ENCODE data around the gene SNX7.

The SNX7 gene

DNA sequence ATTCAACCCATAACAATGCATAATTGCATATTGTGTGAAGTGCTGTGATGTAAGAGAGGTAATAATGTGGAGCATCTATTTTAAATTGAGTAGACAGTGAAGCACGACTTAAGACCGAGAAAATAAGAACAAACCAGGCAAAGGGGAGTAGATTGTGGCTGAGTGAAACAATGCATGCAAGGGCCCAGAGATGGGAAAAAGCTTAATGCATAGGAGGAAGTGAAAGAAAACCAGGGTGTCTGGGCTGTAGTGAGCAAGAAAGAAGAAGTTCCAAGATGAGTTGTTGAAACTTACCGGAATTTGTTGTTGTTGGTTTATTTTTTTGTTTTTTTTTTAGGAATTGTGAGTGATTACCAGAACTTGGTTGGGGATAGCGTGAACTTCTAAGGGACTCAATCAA lies 104.7 kb downstream of the SNX7 start:
- ChIA-PET CTCF (interaction anchor here (3.8 kb wide), 1 partner anchor 28 kb away, joined by 15 read pairs; no protein-coding TSS in a partner anchor), POLR2A (no interaction called here)
- TF ChIP-seq, protein P1, sequence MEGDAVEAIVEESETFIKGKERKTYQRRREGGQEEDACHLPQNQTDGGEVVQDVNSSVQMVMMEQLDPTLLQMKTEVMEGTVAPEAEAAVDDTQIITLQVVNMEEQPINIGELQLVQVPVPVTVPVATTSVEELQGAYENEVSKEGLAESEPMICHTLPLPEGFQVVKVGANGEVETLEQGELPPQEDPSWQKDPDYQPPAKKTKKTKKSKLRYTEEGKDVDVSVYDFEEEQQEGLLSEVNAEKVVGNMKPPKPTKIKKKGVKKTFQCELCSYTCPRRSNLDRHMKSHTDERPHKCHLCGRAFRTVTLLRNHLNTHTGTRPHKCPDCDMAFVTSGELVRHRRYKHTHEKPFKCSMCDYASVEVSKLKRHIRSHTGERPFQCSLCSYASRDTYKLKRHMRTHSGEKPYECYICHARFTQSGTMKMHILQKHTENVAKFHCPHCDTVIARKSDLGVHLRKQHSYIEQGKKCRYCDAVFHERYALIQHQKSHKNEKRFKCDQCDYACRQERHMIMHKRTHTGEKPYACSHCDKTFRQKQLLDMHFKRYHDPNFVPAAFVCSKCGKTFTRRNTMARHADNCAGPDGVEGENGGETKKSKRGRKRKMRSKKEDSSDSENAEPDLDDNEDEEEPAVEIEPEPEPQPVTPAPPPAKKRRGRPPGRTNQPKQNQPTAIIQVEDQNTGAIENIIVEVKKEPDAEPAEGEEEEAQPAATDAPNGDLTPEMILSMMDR (IDR thresholded peaks at IDR 0.05; ENCODE audit: control extremely low read depth, extremely low read depth, low read depth, missing control alignments) = no peak
- no peak for DNase-seq (ENCODE audit: extremely low spot score)

DNA sequence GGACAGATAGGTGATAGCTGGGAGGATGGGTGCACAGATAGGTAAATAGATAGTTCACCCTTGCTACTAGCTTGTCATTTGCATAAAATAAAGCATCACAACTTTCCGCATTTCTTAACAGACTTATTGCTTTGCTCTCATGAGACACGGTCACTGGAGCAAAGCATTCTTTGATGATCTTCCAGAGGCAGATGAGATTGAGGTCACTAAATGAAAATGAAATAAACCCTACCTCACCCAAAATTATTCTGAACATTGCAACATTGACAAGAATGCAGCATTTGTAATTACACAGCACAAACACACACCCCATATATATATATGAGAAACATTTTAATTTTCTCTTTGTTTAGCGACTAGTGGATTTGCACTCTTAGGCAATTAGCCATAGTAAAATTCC lies 107.6 kb downstream of the SNX7 start:
- DNase-seq (ENCODE audit: extremely low spot score) = no peak
- CTCF ChIA-PET = interaction anchor here (0.7 to 3.8 kb wide), 4 partner anchors 10 to 25 kb away, joined by 3 to 15 read pairs (median 6); no protein-coding TSS in a partner anchor
- POLR2A ChIA-PET = no interaction called here

DNA sequence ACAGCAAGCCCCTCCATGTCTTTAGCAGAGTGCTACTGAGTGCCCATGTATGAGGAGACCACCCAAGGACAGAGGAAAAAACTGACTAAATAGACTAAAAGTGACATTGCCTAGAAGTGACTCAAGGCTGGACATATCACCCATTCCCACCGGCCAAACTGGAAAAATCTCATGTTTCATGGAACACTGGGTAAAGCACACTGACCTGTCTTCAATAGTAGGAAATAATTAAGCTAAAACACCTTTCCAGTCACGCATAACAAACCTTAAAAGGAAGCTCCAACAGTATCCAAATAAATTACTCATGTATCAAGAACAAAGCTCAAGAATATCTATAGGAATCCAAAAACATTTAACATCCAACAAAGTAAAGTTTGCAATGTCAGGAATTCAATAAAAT lies 120.4 kb downstream of the SNX7 start:
- DNase-seq (ENCODE audit: extremely low spot score) = no peak
- POLR2A ChIA-PET = no interaction called here
- CTCF ChIA-PET = interaction anchor here (0.9 kb wide), 1 partner anchor 11 kb away, joined by 4 read pairs; no protein-coding TSS in a partner anchor
- TF ChIP-seq, protein P1 (IDR thresholded peaks at IDR 0.05; ENCODE audit: control extremely low read depth, extremely low read depth, low read depth, missing control alignments) = no peak

More for the DNA sequence above, 107.6 kb downstream of the SNX7 start:
- TF ChIP-seq, protein P1 (IDR thresholded peaks at IDR 0.05; ENCODE audit: control extremely low read depth, extremely low read depth, low read depth, missing control alignments) = no peak

DNA sequence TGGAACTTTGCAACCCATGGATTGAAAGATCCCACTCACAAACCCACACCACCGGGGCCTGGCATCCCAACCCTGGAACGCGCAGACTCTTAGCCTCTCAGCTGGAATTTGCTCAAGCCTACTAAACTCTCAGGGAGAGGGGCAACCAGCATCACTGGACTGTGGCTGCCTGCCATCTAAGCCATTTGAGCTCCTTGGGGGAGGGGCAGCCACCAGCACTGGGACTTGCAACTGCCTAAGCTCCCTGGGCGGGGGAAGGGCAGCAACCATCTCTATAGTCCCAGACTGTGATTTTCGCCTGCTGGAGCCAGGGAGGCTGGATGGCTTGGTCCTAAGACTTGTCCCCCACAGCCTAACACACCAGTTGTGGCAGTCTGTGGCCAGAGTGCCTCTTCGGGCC lies 122.3 kb downstream of the SNX7 start:
- CTCF ChIA-PET = interaction anchor here (1.5 kb wide), 1 partner anchor 9 kb away, joined by 3 read pairs; no protein-coding TSS in a partner anchor
- POLR2A ChIA-PET = no interaction called here
- no peak for DNase-seq (ENCODE audit: extremely low spot score)
- TF ChIP-seq, protein P1 (IDR thresholded peaks at IDR 0.05; ENCODE audit: control extremely low read depth, extremely low read depth, low read depth, missing control alignments) = no peak

DNA sequence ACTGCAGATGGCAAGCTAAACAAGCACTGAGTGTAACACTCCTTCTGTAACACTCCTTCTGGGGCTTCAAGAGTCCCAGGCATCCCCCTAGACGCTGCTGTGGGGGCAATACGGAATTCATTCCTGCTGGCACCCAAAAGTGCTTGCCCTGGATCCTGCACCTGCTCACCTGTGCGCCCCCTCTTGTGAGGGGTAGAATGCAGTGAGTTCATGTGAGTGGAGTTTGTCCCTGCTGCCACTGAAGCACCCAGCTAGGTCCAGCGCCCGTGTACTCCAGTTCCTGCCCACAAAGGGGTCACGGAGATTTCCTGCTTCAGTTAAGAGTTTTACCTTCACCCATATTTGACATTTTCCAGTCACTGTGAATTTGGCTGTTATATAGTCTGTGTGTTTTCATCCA lies 130.0 kb downstream of the SNX7 start:
- ChIA-PET CTCF (no interaction called here), POLR2A (no interaction called here)
- TF ChIP-seq, protein P1 (IDR thresholded peaks at IDR 0.05; ENCODE audit: control extremely low read depth, extremely low read depth, low read depth, missing control alignments) = no peak
- no peak for DNase-seq (ENCODE audit: extremely low spot score)

DNA sequence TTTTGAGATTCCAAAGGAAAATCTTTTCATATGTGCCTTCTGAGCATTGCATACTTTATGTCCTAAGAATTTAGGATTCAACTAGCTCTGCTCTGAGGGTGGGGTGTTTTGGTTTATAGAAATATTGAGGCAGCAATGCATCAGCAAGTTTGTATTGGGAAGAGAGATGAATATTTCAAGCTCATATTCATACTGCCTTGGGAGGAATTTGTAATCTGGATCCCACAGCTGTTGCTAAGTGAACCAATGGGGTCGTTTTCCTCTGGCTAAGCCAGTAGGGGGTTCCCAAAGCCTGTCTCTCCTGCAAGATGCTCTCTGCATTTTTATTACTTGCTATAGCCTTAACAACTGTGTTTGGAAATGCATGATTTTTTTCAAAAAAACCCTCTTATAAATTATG lies 130.6 kb downstream of the SNX7 start:
- no peak for DNase-seq (ENCODE audit: extremely low spot score)
- CTCF ChIA-PET = interaction anchor here (2.9 kb wide), 1 partner anchor 689 kb away, joined by 25 read pairs; no protein-coding TSS in a partner anchor
- TF ChIP-seq, protein P1 (IDR thresholded peaks at IDR 0.05; ENCODE audit: control extremely low read depth, extremely low read depth, low read depth, missing control alignments) = no peak
- POLR2A ChIA-PET = no interaction called here
